Thyroid gland (tissue), 4 donors: ENCODE measurements around the gene CACNA1H.

ENCODE experiments used
- POLR2A ChIP-seq, 2 donors: fragments of 450-650 bp; IDR thresholded peaks; one replicate each; pipeline ENCODE4 v1.6.1; 2017; ENCODE audit warnings: antibody characterized with exemption in 2 of 2, mild to moderate bottlenecking in 2 of 2, moderate library complexity in 1 of 2
- TF ChIP-seq, protein P1 (sequence below), 6 experiments: fragments of 200-600 bp in 3 of 6; fragments of 450-650 bp in 3 of 6; sonication (generic) in 3 of 6; IDR thresholded peaks; one replicate each; pipeline ENCODE4 v1.5.1; 2016 to 2019; ENCODE audit warnings: antibody characterized with exemption in 6 of 6, mild to moderate bottlenecking in 2 of 6, inconsistent platforms in 1 of 6, moderate library complexity in 1 of 6

DNA sequence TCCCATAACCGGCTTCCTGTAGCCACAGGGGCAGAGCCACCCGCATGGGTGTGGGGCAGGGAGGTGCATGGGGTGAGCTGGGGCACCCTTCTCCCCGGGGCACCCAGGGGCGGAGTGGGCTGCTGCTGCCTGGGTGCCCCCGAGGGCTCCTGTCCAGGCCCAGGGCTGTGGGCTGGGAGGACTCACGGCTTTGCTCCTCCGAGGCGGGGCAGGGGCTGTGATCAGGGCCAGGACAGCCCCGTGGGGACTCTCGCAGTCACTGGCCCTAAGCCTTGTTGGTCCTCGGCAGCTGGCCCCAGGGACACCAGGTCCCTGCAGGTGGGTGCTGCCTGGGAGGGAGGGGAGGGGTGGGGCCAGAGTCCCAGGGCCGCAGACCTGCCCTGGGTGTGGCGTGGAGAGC, 19.7 kb downstream of the CACNA1H start:
- TF ChIP-seq, protein P1, sequence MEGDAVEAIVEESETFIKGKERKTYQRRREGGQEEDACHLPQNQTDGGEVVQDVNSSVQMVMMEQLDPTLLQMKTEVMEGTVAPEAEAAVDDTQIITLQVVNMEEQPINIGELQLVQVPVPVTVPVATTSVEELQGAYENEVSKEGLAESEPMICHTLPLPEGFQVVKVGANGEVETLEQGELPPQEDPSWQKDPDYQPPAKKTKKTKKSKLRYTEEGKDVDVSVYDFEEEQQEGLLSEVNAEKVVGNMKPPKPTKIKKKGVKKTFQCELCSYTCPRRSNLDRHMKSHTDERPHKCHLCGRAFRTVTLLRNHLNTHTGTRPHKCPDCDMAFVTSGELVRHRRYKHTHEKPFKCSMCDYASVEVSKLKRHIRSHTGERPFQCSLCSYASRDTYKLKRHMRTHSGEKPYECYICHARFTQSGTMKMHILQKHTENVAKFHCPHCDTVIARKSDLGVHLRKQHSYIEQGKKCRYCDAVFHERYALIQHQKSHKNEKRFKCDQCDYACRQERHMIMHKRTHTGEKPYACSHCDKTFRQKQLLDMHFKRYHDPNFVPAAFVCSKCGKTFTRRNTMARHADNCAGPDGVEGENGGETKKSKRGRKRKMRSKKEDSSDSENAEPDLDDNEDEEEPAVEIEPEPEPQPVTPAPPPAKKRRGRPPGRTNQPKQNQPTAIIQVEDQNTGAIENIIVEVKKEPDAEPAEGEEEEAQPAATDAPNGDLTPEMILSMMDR (IDR thresholded peaks at IDR 0.05): no peak
- no peak for TF ChIP-seq POLR2A (IDR thresholded peaks at IDR 0.05)
